Thymus (tissue), 11 donors: Measurements from ENCODE around the gene PM20D1. TPM values are rescaled to one million over a fixed set of nuclear protein-coding genes. Genes with fewer than 3 reads are reported as not detected.
A peak's percentile ranks its signal among the peaks of the same experiment; 100 is the strongest.

Source experiments
- DNase-seq, 9 donors: peaks; one replicate each; pipeline ENCODE4 v3.0.0-alpha.2; 2013; ENCODE audit warnings: low spot score in 9 of 9, low read depth in 6 of 9, missing footprints in 1 of 9
- H3K27ac ChIP-seq, 2 donors: one replicate each; pipeline ENCODE4 v1.5.1; 2013; ENCODE audit warnings: control low read depth in 1 of 2, low read depth in 1 of 2, low read length in 1 of 2, mild to moderate bottlenecking in 1 of 2, moderate library complexity in 1 of 2
- H3K27me3 ChIP-seq, 2 donors: one replicate each; pipeline ENCODE4 v1.5.1; 2013; ENCODE audit warnings: low read length in 1 of 2; ENCODE audit not compliant: control insufficient read depth in 2 of 2, insufficient read depth in 1 of 2
- H3K36me3 ChIP-seq, 2 donors: one replicate each; pipeline ENCODE4 v1.5.1; 2013; ENCODE audit warnings: low read length in 1 of 2, mild to moderate bottlenecking in 1 of 2, moderate library complexity in 1 of 2; ENCODE audit not compliant: control insufficient read depth in 2 of 2, insufficient read depth in 2 of 2
- H3K4me1 ChIP-seq, 2 donors: one replicate each; pipeline ENCODE4 v1.5.1; 2013; ENCODE audit warnings: low read length in 2 of 2; ENCODE audit not compliant: control insufficient read depth in 2 of 2, insufficient read depth in 2 of 2
- H3K4me3 ChIP-seq, 2 donors: one replicate each; pipeline ENCODE4 v1.5.1; 2013; ENCODE audit warnings: low read length in 2 of 2, control low read depth in 1 of 2, mild to moderate bottlenecking in 1 of 2
- H3K9me3 ChIP-seq, 2 donors: one replicate each; pipeline ENCODE4 v1.5.1; 2013; ENCODE audit warnings: low read length in 1 of 2, mild to moderate bottlenecking in 1 of 2; ENCODE audit not compliant: control insufficient read depth in 2 of 2, insufficient read depth in 1 of 2
- WGBS: extraction: QIAGEN DNeasy Blood & Tissue Kit; methylation state at CpG from one replicate; pipeline ENCODE4 v1.1.7; 2013; 5-methylcytosine and 5-hydroxymethylcytosine counted together
- polyA plus RNA-seq: library from polyadenylated mRNA; stranded (reverse); fragments of 200-250 nt; gene quantifications from one replicate; pipeline ENCODE4 v1.2.3, GENCODE V29; 2013
- total RNA-seq: library from RNA; stranded (reverse); fragments of 120-200 nt; gene quantifications from one replicate; pipeline ENCODE4 v1.2.4, GENCODE V29; 2013
- donor health status: healthy.

The PM20D1 gene
- total and polyA plus RNA-seq, 2 donors: 0.09 to 0.41 TPM

- Histone ChIP-seq H3K4me1 (no peaks in the 10 kb centered on the region), H3K27me3 (no peaks in the 10 kb centered on the region), H3K4me3 (no peak overlapping the region), H3K9me3 (no peaks in the 10 kb centered on the region), H3K36me3 (peaks cover 0 to 3% of the 10 kb centered on the region in 2 donors), H3K27ac (no peak overlapping the region)
- no peak for DNase-seq
- WGBS: 97% methylated on average over 10 of the region's 10 CpGs
These were observed 62.5 kb downstream of the PM20D1 start for GRCh38 chr1:205787287-205787916.

- no peak overlapping the region for H3K4me3 ChIP-seq
- H3K27me3 ChIP-seq: no peaks in the 10 kb centered on the region
- peaks cover 0 to 3% of the 10 kb centered on the region in 2 donors for H3K36me3 ChIP-seq
- no peaks in the 10 kb centered on the region for H3K4me1 ChIP-seq
- no peaks in the 10 kb centered on the region for H3K9me3 ChIP-seq
- 73% methylated on average over 4 of the region's 4 CpGs for WGBS
- DNase-seq: no peak
- H3K27ac ChIP-seq: no peak overlapping the region
These were observed 63.3 kb downstream of the PM20D1 start for GRCh38 chr1:205786601-205787000.

GRCh38 chr1:205785446-205785845 lies 64.5 kb downstream of the PM20D1 start:
- no peak for DNase-seq
- Histone ChIP-seq H3K9me3 (no peaks in the 10 kb centered on the region), H3K4me1 (no peaks in the 10 kb centered on the region), H3K4me3 (no peak overlapping the region), H3K27me3 (no peaks in the 10 kb centered on the region), H3K36me3 (peaks cover 0 to 3% of the 10 kb centered on the region in 2 donors), H3K27ac (no peak overlapping the region)
- 97% methylated on average over 9 of the region's 9 CpGs for WGBS

DNA sequence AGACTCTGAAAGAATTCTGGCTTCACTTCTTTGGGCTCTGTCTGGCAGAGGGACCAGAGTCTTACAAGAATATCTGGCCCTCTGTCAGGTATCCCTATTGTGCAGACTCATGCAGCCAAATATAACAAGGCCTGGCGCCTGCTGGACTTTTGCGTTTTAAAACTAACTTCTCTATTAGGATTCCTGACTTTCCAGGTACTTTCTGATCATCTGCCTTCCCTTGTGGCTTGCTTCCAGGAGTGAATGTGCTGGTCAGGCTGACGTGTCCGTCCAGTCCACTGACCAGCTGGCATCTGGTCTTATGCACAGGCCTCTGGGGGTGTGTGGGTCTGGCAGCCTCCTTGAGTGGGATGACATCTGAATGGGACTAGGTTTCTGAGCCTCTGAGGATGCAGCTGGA lies 66.0 kb downstream of the PM20D1 start:
- Histone ChIP-seq H3K9me3 (no peaks in the 10 kb centered on the region), H3K27me3 (no peaks in the 10 kb centered on the region), H3K4me3 (no peak overlapping the region), H3K27ac (no peak overlapping the region), H3K4me1 (no peaks in the 10 kb centered on the region), H3K36me3 (no peaks in the 10 kb centered on the region)
- DNase-seq: no peak
- 95% methylated on average over 4 of the region's 4 CpGs for WGBS

DNA sequence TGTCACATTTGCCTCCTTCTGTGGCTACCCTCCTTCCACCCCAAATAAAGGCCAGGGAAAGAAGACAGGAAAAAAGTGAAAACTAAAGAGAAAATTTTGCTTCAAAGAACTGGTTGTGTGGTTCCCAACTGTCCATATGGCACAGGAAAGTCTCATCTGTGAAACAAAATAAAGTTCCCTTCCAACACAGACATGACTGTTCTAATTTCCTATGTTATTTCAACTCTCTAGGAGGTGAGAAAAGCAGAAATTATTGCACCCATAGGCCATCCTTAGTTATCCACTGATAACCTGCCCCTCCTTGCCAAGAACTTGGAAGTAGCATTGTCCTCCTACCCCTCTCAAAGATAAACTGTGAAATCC lies 66.5 kb downstream of the PM20D1 start:
- no peak overlapping the region for H3K27ac ChIP-seq
- H3K36me3 ChIP-seq: no peaks in the 10 kb centered on the region
- H3K4me1 ChIP-seq: no peaks in the 10 kb centered on the region
- no peaks in the 10 kb centered on the region for H3K9me3 ChIP-seq
- H3K4me3 ChIP-seq: no peak overlapping the region
- no peak for DNase-seq
- H3K27me3 ChIP-seq: no peaks in the 10 kb centered on the region

GRCh38 chr1:205782627-205783432 lies 67.1 kb downstream of the PM20D1 start:
- Histone ChIP-seq H3K27me3 (no peaks in the 10 kb centered on the region), H3K36me3 (no peaks in the 10 kb centered on the region), H3K27ac (no peak overlapping the region), H3K4me1 (no peaks in the 10 kb centered on the region), H3K9me3 (no peaks in the 10 kb centered on the region), H3K4me3 (no peak overlapping the region)
- peak in 2 of 9 donors; percentile 7 to 37 for DNase-seq
- WGBS: 79% methylated on average over 4 of the region's 4 CpGs

DNA sequence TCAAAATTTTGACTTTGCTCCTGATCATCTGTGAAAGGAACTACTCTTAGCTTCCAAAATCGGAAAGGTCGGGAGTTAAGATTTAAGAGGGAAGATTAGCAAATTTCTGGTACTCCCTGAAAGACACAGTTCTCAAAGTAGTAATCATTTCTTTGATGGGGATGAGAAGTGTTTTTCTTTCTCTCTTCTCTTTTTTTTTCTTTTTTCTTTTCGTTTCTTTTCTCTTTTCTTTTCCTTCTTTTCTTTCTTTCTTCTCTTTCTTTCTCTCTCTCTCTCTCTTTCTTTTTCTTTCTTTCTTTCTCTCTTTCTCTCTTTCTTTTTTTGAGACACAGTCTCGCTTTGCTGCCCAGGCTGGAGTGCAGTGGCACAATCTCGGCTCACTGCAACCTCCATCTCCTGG lies 69.6 kb downstream of the PM20D1 start:
- Histone ChIP-seq H3K27me3 (no peaks in the 10 kb centered on the region), H3K9me3 (no peaks in the 10 kb centered on the region), H3K27ac (no peak overlapping the region), H3K4me1 (peaks cover 2 to 4% of the 10 kb centered on the region in 2 donors), H3K4me3 (no peak overlapping the region), H3K36me3 (no peaks in the 10 kb centered on the region)
- WGBS: 95% methylated on average over 5 of the region's 5 CpGs
- no peak for DNase-seq

Other genes starting within 250 kb of the PM20D1 start
- 20.2 TPM for gene ELK4, start 218.1 kb downstream of the PM20D1 start, total RNA-seq
- 14.3 TPM for gene ELK4, start 218.1 kb downstream of the PM20D1 start, polyA plus RNA-seq
- 0.94 TPM for gene SLC45A3, start 169.6 kb downstream of the PM20D1 start, total RNA-seq
- gene SLC45A3, start 169.6 kb downstream of the PM20D1 start, polyA plus RNA-seq: 0.94 TPM
- gene NUCKS1, start 100.0 kb downstream of the PM20D1 start, total RNA-seq: 149 TPM
- 71.8 TPM for gene NUCKS1, start 100.0 kb downstream of the PM20D1 start, polyA plus RNA-seq
- gene RAB29, start 74.7 kb downstream of the PM20D1 start, total RNA-seq: 11.3 TPM
- 18.8 TPM for gene RAB29, start 74.7 kb downstream of the PM20D1 start, polyA plus RNA-seq
- gene SLC41A1, start 36.9 kb downstream of the PM20D1 start, total RNA-seq: 3.7 TPM
- gene SLC41A1, start 36.9 kb downstream of the PM20D1 start, polyA plus RNA-seq: 7.8 TPM
- 0.09 TPM for gene SLC26A9, start 93.3 kb upstream of the PM20D1 start, total RNA-seq
- 0.41 TPM for gene SLC26A9, start 93.3 kb upstream of the PM20D1 start, polyA plus RNA-seq
- 8.6 TPM for gene RAB7B, start 153.3 kb upstream of the PM20D1 start, total RNA-seq
- 6.4 TPM for gene RAB7B, start 153.3 kb upstream of the PM20D1 start, polyA plus RNA-seq
- 1.4 TPM for gene CTSE, start 173.8 kb upstream of the PM20D1 start, total RNA-seq
- gene CTSE, start 173.8 kb upstream of the PM20D1 start, polyA plus RNA-seq: 3.1 TPM
- gene RHEX, start 203.0 kb upstream of the PM20D1 start, total RNA-seq: 3.6 TPM
- 1.7 TPM for gene RHEX, start 203.0 kb upstream of the PM20D1 start, polyA plus RNA-seq